Activated T-helper 1 cell treated with anti-CD3 and anti-CD28 coated beads, Interleukin-12 subunit alpha, Interleukin-12 subunit beta, Interleukin-2, Interleukin-4 antibody, amounts not matched to agents 30 ng/mL and 10 ng/mL and 1 ng/mL, durations not matched to agents 14 hours and 24 hours and 36 hours (primary cell): ENCODE measurements around the gene GALNT17. TPM values are rescaled to one million over a fixed set of nuclear protein-coding genes. Genes with fewer than 3 reads are reported as not detected.

Experiments used
- DNase-seq: peaks from one replicate; pipeline ENCODE4 v3.0.0; 2021; ENCODE audit warnings: low spot score
- H3K27ac Mint-ChIP-seq: one replicate; pipeline ENCODE4 v1.8.0; 2021; ENCODE audit warnings: mild to moderate bottlenecking, mixed read lengths
- H3K27me3 Mint-ChIP-seq: one replicate; pipeline ENCODE4 v1.8.0; 2022; ENCODE audit warnings: mild to moderate bottlenecking, moderate library complexity, mixed read lengths; ENCODE audit not compliant: insufficient read depth
- H3K36me3 Mint-ChIP-seq: one replicate; pipeline ENCODE4 v1.8.0; 2021; ENCODE audit warnings: low read depth, mixed read lengths
- H3K4me1 Mint-ChIP-seq: one replicate; pipeline ENCODE4 v1.8.0; 2021; ENCODE audit warnings: low read depth, mixed read lengths
- H3K4me3 Mint-ChIP-seq: one replicate; pipeline ENCODE4 v1.8.0; 2021; ENCODE audit warnings: mild to moderate bottlenecking, moderate library complexity, mixed read lengths
- H3K9me3 Mint-ChIP-seq: one replicate; pipeline ENCODE4 v1.8.0; 2021; ENCODE audit warnings: mixed read lengths
- intact Hi-C: fragments of 100-400 bp; cut with micrococcal nuclease; formaldehyde crosslinking; loops from one replicate; pipeline ENCODE4 v1.15.1; 2024
- total RNA-seq: library from RNA; stranded (reverse); gene quantifications from 2 replicates; pipeline ENCODE4 v1.2.3, GENCODE V29; 2022

Gene GALNT17
- total RNA-seq, 1 donor from 2014 or later, result not detected

DNA sequence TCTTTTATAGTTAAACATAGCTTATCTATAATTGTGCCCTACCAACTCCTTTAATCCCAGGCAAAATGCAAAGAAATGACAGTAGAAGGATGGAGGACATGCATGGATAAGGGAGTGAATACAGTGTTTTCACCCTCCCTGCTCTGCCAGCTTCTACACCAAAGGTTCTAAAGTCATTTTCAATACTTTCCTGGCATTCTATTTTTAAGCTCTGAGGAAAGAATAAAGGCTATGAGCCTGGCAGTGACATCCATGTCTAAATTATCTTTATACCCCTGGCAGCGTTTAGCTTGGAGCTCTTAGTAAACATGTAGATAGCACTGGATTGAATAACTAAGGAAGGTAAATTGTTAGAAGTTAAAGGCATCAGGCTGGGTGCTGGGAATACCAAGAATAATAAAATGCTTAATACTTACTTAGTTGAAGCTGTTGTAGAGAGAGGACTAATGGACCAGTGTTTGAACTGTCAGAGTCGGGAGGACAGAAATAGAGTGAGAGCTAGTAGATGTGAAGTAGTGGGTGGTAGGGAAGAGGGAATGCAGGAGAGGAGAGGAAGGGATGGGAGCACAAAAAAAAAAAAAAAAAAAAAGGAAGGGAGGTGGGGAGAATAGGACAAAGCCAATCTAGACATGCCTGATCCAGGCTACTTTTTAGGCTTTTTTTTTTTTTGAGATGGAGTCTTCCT is 518.9 kb downstream of the GALNT17 start:
- intact Hi-C loops, result no loop called here
- Mint-ChIP-seq H3K9me3 (peaks cover 31% of the 10 kb centered on the region), H3K27ac (no peak overlapping the region), H3K4me1 (no peaks in the 10 kb centered on the region), H3K4me3 (no peak overlapping the region), H3K36me3 (no peaks in the 10 kb centered on the region), H3K27me3 (no peaks in the 10 kb centered on the region)
- DNase-seq, result no peak

DNA sequence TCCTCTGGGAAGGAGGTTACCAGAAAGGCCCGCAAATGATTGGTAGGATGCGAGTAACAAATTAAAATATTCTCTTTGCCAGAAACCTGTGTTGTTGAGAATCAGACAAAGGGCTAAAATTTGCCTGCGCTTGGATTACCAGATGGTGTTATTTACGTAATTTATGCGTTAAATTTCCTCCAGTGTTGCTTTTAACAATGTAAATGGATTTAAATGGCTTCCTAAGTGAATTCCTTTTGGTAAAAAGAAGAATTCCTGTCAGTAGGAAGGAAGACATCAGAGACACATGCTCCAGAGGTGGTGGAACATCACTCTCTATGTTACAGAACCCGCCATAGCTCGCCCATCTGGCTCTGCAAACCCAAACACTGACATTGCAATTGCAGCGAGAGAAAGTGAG is 520.6 kb downstream of the GALNT17 start:
- Mint-ChIP-seq H3K4me3 (no peak overlapping the region), H3K36me3 (no peaks in the 10 kb centered on the region), H3K27ac (no peak overlapping the region), H3K4me1 (no peaks in the 10 kb centered on the region), H3K27me3 (no peaks in the 10 kb centered on the region), H3K9me3 (peaks cover 36% of the 10 kb centered on the region)
- intact Hi-C loops, result no loop called here
- DNase-seq, result no peak

DNA sequence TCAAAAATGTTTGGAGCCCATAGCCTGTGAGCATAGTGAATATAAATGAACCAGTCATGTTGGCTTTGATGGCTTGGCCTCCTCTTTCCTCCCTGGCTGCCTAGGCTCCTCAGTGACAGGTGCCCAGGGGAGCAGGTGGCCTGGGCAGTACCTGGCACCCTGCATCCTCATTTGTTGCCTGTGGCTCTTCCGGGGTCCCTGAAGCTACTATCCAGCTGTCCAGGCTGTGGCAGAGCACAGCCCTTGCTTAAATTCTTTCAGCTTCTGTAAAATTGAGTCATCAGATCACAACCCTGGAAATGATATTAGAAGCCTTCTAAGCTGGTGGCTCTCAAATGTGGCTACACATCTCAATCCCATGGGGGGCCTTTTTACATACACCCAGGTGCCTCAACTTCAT is 525.4 kb downstream of the GALNT17 start:
- H3K27ac Mint-ChIP-seq, result no peak overlapping the region
- no peaks in the 10 kb centered on the region for H3K27me3 Mint-ChIP-seq
- no peaks in the 10 kb centered on the region for H3K4me1 Mint-ChIP-seq
- intact Hi-C loops, result no loop called here
- no peaks in the 10 kb centered on the region for H3K36me3 Mint-ChIP-seq
- H3K4me3 Mint-ChIP-seq, result no peak overlapping the region
- H3K9me3 Mint-ChIP-seq, result peaks cover 22% of the 10 kb centered on the region
- no peak for DNase-seq

DNA sequence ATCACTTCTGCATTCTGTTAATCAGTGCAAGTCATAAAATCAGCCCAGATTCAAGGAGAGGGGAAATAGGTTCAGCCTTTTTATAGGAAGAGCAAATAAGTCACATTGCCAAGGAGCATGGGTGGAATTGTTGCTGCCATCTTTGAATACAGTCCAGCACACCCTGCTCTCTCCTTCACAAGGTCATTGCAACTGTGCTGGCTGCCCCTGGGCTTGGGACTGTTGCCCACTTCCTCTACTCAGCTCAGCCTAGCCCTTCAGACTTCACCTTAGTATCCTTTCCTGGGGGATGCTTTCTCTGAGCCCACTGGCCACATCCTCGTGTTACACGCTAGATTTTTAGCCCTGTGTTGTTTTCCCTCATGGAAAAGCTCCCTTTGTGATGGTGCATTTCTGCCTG is 527.7 kb downstream of the GALNT17 start:
- DNase-seq, result no peak
- Mint-ChIP-seq H3K4me3 (no peak overlapping the region), H3K27me3 (no peaks in the 10 kb centered on the region), H3K27ac (no peak overlapping the region), H3K9me3 (peaks cover 22% of the 10 kb centered on the region), H3K4me1 (no peaks in the 10 kb centered on the region), H3K36me3 (no peaks in the 10 kb centered on the region)
- intact Hi-C loops, result no loop called here

DNA sequence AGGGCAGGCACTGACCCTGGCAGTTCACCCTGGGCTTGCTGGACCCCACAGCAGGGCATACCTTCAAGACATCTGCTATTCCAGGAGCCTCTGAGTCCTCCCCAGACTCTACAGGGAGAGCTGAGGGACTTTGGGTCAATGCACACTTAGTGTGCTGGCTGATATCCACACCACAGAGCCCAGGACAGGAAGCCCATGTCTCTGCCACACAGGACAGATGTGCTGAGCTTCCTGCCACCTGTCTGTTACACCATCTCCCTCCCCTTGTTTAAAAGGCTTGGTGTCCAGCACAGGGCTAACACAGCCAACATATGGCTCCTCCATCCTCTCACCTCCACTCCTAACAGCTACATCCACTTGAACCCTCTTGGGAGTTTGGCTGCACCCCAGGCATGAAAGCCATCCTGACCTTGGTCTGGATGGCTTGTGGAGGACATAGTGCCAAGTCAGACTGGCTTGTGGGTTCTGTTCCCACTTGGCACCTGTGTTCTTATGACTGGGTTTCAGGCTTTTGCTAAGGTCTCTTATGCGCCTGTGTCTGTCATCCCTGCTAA is 529.8 kb downstream of the GALNT17 start:
- no peaks in the 10 kb centered on the region for H3K27me3 Mint-ChIP-seq
- no peak overlapping the region for H3K27ac Mint-ChIP-seq
- peaks cover 18% of the 10 kb centered on the region for H3K9me3 Mint-ChIP-seq
- H3K4me1 Mint-ChIP-seq, result no peaks in the 10 kb centered on the region
- DNase-seq, result no peak
- no peak overlapping the region for H3K4me3 Mint-ChIP-seq
- intact Hi-C loops, result no loop called here
- no peaks in the 10 kb centered on the region for H3K36me3 Mint-ChIP-seq

DNA sequence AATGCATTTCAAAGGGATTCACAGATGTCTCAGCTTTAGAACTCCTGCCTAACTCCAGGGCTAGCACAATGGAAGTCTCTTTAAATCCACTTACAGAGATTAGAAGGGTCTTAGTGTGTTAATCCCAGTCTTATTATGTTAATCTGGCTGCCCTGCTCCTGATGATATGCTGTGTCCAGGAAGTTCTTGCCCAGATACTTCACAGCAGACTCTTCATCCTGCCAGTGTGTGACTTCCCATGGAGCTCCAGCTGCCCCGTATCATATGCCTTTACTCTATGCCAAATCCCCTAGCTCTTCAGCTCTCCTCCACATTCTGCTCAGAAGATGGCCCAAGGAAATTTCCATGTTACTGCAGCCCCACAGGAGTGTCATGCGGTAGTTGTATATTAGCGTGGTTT is 533.8 kb downstream of the GALNT17 start:
- H3K27ac Mint-ChIP-seq, result no peak overlapping the region
- intact Hi-C loops, result no loop called here
- no peak for DNase-seq
- no peaks in the 10 kb centered on the region for H3K36me3 Mint-ChIP-seq
- H3K27me3 Mint-ChIP-seq, result no peaks in the 10 kb centered on the region
- H3K4me1 Mint-ChIP-seq, result no peaks in the 10 kb centered on the region
- H3K4me3 Mint-ChIP-seq, result no peak overlapping the region
- H3K9me3 Mint-ChIP-seq, result peaks cover 22% of the 10 kb centered on the region

DNA sequence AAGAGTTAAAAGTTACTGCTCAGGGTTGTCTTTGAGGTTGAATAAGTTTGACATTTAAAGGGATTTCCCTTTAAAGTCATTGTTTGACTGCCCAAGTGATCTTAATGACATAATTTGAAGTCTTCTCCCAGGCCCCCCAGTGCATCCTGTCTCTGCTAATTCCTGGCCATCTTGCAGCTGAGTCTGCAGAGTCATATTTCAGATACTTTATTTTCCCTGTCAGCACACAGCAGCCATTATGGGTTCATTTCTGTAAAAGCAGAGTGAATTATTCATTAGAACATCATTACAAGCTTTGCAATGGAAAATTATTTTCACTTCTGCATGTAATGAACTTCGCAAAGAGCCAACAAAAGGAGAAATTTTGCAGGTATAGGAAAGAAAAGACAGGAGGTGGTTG is 536.6 kb downstream of the GALNT17 start:
- peaks cover 22% of the 10 kb centered on the region for H3K9me3 Mint-ChIP-seq
- intact Hi-C loops, result no loop called here
- no peak overlapping the region for H3K27ac Mint-ChIP-seq
- H3K27me3 Mint-ChIP-seq, result no peaks in the 10 kb centered on the region
- no peak overlapping the region for H3K4me3 Mint-ChIP-seq
- DNase-seq, result no peak
- H3K36me3 Mint-ChIP-seq, result no peaks in the 10 kb centered on the region
- H3K4me1 Mint-ChIP-seq, result no peaks in the 10 kb centered on the region

DNA sequence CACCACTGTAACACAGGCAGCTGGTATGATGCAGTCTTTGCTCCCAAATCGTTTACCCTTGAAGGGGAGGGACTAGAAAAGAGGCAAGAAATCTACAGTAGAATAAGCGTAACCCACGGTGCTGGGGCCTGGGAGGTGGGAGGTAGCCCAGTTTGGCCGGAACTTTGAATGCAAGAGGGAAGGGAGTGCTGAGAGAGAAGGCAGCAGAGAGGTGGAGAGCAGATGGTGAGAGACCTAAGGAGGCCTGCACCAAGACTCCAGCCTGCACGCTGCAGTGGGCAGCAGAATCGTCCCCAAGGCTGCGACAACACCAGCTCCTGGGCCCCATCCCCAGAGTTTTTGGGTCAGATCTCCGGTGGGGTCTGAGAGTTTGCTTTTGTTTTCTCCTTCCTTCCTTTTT is 547.5 kb downstream of the GALNT17 start:
- DNase-seq, result no peak
- Mint-ChIP-seq H3K4me1 (no peaks in the 10 kb centered on the region), H3K27me3 (no peaks in the 10 kb centered on the region), H3K27ac (no peak overlapping the region), H3K9me3 (peaks cover 13% of the 10 kb centered on the region), H3K36me3 (no peaks in the 10 kb centered on the region), H3K4me3 (no peak overlapping the region)
- intact Hi-C loops, result no loop called here

DNA sequence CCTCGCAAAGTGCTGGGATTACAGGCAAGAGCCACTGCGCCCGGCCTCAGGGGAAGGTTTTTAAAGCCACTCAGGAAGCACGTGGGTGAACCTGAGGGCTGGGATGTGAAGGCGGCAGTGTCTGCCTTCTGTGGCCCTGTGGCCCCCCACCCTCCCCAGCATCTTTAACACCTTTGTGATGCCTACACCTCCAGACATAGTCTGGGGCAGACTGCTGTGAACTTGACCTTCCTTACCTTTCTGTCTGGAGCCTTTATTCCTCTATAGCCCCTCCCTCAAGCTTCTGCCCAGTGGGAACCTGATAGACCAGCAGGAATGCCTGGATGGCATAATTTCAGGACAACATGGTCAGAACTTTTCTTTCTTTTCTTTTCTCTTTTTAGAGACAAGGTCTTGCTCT is 550.2 kb downstream of the GALNT17 start:
- intact Hi-C loops, result no loop called here
- Mint-ChIP-seq H3K4me3 (no peak overlapping the region), H3K27me3 (no peaks in the 10 kb centered on the region), H3K4me1 (no peaks in the 10 kb centered on the region), H3K9me3 (peaks cover 10% of the 10 kb centered on the region), H3K27ac (no peak overlapping the region), H3K36me3 (no peaks in the 10 kb centered on the region)
- no peak for DNase-seq

DNA sequence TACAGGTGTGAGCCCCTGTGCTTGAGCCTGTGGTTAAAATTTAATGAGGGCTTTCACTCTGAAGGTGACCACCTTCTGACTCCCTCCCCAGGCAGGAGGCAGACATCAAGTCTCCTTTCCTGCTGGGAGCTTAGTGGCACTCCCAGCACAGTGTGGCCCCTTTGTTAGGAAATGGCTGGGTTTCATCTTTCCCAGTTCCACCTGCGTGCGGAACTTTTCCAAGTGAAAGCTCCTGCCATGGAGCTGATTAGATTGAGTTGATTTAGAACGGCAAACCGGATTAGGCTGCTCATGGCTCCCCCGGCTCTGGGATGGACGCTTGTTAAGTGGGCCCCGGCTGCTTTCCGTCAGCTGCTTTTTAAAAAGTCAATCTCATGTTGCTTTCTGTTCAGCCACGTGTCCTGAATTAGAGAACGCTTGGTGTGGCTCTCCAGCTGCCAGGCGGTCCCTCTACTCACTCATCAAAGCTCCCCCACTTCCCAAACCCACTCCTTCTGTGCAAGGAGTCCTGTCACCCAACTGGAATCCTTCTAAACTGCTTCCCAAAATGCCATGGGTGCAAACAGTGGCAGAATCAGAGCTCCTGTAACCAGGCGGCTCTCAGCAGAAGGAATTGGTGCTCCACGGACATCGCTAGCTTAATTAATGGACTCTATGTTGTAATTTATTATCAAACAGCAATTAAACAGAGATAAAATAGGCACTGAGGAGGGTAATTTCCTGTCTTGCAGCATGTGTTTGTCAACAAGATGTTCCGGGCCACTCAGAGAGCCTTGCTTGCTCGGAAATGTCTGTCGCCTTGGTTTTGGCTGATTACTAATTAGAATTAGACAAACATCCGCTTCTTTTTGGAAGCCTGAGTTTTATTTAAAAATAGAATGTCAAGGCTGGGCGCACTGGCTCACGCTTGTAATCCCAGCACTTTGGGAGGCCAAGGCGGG is 551.2 kb downstream of the GALNT17 start:
- Mint-ChIP-seq H3K27me3 (no peaks in the 10 kb centered on the region), H3K36me3 (no peaks in the 10 kb centered on the region), H3K27ac (no peak overlapping the region), H3K4me3 (no peak overlapping the region), H3K4me1 (no peaks in the 10 kb centered on the region), H3K9me3 (peaks cover 11% of the 10 kb centered on the region)
- DNase-seq, result no peak
- intact Hi-C loops, result no loop called here

DNA sequence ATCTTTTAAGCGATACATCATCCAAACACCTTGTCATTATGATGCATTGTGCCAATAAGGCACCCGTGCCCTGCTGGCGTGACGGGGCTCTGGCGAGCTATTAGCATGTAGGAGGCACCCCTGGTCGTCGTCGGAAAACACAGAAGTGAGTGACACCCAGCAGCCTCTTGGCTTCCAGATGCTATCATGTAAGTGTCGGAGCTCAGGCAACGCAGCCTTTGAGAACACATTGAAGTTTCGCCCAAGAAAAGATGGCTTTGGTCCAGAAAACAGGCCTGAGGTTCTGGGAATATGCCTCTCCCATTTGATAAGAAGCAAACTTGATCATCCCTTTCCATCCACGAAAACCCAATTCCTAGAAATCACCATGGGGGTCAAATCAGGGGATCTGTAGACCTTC is 555.3 kb downstream of the GALNT17 start:
- Mint-ChIP-seq H3K27ac (no peak overlapping the region), H3K4me3 (no peak overlapping the region), H3K36me3 (no peaks in the 10 kb centered on the region), H3K9me3 (peaks cover 20% of the 10 kb centered on the region), H3K4me1 (no peaks in the 10 kb centered on the region), H3K27me3 (no peaks in the 10 kb centered on the region)
- no peak for DNase-seq
- intact Hi-C loops, result no loop called here

DNA sequence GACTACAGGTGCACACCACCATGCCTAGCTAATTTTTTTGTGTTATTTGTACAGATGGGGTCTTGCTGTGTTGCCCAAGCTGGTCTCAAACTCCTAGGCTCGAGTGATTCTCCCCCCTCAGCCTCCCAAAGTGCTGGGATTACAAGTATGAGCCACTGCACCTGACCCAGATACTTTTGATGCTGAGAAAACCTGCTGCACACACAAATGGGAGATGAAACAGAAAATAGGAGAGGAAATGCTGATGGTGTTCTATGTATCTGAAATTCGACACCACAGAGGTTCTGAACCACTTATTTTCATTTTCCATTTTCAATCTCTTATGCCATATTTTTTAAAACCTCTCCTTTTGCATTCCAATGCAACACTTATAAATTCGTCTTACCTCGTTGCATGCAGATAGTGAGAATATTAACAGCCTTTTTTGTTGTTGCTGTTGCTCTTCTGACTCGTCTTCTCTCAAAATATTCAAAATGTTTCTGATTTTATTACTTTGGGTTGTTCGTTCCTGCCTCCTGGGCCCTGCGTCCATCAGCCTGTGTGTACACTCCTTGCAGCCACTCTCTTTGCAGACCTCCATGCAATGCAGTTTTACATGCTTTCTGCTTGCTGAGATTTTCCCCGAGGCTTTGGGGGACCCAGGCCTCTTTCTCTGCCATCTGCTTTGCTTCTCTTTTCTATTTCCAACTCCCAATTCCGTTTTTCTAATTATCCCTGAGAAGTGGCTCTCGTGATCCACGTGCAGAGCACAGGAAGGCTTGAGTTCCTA is 556.1 kb downstream of the GALNT17 start:
- peaks cover 20% of the 10 kb centered on the region for H3K9me3 Mint-ChIP-seq
- no peaks in the 10 kb centered on the region for H3K27me3 Mint-ChIP-seq
- no peak for DNase-seq
- no peak overlapping the region for H3K27ac Mint-ChIP-seq
- H3K4me3 Mint-ChIP-seq, result no peak overlapping the region
- intact Hi-C loops, result no loop called here
- H3K4me1 Mint-ChIP-seq, result no peaks in the 10 kb centered on the region
- H3K36me3 Mint-ChIP-seq, result no peaks in the 10 kb centered on the region

DNA sequence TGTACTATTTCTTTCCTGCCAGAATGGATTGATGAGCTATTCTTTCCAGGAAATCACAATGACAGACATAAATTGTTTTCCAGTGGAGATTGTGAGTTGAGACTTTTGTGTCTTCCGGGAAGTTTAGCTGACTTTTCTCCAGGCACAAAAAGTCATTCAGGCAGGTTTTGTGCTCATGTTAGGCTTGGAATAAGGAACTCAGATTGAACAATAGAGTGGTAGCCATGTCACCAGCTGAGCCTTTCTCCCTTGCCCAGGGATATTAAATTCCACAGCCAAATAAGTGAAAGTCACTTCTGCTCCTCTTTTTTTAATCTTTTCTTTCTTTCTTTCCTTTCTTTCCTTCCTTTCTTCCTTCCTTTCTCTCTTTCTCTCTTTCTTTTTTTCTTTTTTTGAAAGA is 559.6 kb downstream of the GALNT17 start:
- no peak for DNase-seq
- no peaks in the 10 kb centered on the region for H3K36me3 Mint-ChIP-seq
- intact Hi-C loops, result no loop called here
- no peak overlapping the region for H3K27ac Mint-ChIP-seq
- no peaks in the 10 kb centered on the region for H3K4me1 Mint-ChIP-seq
- peaks cover 18% of the 10 kb centered on the region for H3K9me3 Mint-ChIP-seq
- H3K4me3 Mint-ChIP-seq, result no peak overlapping the region
- H3K27me3 Mint-ChIP-seq, result no peaks in the 10 kb centered on the region
